ENCODE results near the gene ALDH1A1. TPM values are rescaled to one million over a fixed set of nuclear protein-coding genes. Genes with fewer than 3 reads are reported as not detected.

The ALDH1A1 gene
- polyA plus RNA-seq, 1 of the 3 experiments (the other 2 are of a cell fraction) = 0.03 TPM

DNA sequence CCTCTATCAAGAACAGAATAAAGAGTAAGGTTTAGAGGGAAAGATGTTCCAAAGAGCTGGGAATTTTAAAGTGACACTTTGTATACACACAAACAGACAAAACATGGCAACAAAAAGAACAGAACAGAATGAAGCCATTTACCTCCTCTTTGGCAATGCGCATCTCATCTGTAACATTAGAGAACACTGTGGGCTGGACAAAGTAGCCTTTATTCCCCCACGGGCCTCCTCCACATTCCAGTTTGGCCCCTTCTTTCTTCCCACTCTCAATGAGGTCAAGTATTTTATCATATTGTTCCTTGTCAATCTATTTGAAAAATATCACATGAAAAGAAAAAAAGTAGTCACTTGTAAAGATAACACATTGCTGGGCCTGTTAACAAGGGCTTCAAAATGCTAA is 41.0 kb downstream of the ALDH1A1 start:
- no peaks in the 10 kb centered on the region for H3K9me2 ChIP-seq
- H2AFZ ChIP-seq (ENCODE audit: low read depth) = no peak overlapping the region
- H4K20me1 ChIP-seq (ENCODE audit: insufficient read depth) = no peaks in the 10 kb centered on the region
- no peak overlapping the region for H3K27ac ChIP-seq (ENCODE audit: low read depth in 2 of 2, low read length in 1 of 2)
- H3K9me3 ChIP-seq = no peaks in the 10 kb centered on the region
- no peaks in the 10 kb centered on the region for H3F3A ChIP-seq (replicated peaks; ENCODE audit: insufficient read depth)
- H3K4me2 ChIP-seq = no peak overlapping the region
- POLR2A ChIA-PET = no interaction called here
- DNase-seq = no peak
- no peak overlapping the region for H3K4me3 ChIP-seq (ENCODE audit: low read depth in 2 of 2, low read length in 1 of 2)
- no peak overlapping the region for H3K9ac ChIP-seq
- no peaks in the 10 kb centered on the region for H3K36me3 ChIP-seq (replicated peaks in 1 of 2; ENCODE audit: control insufficient read depth in 1 of 2, insufficient read depth in 2 of 2, low read length in 1 of 2)
- H3K79me2 ChIP-seq (ENCODE audit: insufficient read depth) = no peaks in the 10 kb centered on the region
- 6% methylated on average over 2 of the region's 2 CpGs for WGBS (ENCODE audit: low lambda C conversion rate)
- CTCF ChIA-PET = interaction anchor here (0.6 kb wide), 1 partner anchor 39 kb away, joined by 3 read pairs; no protein-coding TSS in a partner anchor
- TF ChIP-seq FOSL2 (IDR thresholded peaks at IDR 0.05; ENCODE audit: borderline replicate concordance, low read depth) (no peak), RCOR1 (IDR thresholded peaks at IDR 0.05; ENCODE audit: low read length) (no peak), CHD2 (IDR thresholded peaks at IDR 0.05; ENCODE audit: low read length, partially characterized antibody) (no peak), EP300 (IDR thresholded peaks at IDR 0.05; ENCODE audit: borderline replicate concordance in 1 of 2, low read depth in 1 of 2, low read length in 1 of 2) (no peak), ELF1 (IDR thresholded peaks at IDR 0.05) (no peak), TAF1 (IDR thresholded peaks at IDR 0.05; ENCODE audit: borderline replicate concordance, low read depth, low read length) (no peak)
- TF ChIP-seq, protein P1, sequence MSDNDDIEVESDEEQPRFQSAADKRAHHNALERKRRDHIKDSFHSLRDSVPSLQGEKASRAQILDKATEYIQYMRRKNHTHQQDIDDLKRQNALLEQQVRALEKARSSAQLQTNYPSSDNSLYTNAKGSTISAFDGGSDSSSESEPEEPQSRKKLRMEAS (IDR thresholded peaks at IDR 0.05; ENCODE audit: low read depth) = no peak
- TF ChIP-seq, protein P2, sequence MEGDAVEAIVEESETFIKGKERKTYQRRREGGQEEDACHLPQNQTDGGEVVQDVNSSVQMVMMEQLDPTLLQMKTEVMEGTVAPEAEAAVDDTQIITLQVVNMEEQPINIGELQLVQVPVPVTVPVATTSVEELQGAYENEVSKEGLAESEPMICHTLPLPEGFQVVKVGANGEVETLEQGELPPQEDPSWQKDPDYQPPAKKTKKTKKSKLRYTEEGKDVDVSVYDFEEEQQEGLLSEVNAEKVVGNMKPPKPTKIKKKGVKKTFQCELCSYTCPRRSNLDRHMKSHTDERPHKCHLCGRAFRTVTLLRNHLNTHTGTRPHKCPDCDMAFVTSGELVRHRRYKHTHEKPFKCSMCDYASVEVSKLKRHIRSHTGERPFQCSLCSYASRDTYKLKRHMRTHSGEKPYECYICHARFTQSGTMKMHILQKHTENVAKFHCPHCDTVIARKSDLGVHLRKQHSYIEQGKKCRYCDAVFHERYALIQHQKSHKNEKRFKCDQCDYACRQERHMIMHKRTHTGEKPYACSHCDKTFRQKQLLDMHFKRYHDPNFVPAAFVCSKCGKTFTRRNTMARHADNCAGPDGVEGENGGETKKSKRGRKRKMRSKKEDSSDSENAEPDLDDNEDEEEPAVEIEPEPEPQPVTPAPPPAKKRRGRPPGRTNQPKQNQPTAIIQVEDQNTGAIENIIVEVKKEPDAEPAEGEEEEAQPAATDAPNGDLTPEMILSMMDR (IDR thresholded peaks at IDR 0.05) = no peak
- TF ChIP-seq, protein P3, sequence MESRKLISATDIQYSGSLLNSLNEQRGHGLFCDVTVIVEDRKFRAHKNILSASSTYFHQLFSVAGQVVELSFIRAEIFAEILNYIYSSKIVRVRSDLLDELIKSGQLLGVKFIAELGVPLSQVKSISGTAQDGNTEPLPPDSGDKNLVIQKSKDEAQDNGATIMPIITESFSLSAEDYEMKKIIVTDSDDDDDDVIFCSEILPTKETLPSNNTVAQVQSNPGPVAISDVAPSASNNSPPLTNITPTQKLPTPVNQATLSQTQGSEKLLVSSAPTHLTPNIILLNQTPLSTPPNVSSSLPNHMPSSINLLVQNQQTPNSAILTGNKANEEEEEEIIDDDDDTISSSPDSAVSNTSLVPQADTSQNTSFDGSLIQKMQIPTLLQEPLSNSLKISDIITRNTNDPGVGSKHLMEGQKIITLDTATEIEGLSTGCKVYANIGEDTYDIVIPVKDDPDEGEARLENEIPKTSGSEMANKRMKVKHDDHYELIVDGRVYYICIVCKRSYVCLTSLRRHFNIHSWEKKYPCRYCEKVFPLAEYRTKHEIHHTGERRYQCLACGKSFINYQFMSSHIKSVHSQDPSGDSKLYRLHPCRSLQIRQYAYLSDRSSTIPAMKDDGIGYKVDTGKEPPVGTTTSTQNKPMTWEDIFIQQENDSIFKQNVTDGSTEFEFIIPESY (IDR thresholded peaks at IDR 0.05; ENCODE audit: borderline replicate concordance, low read depth) = no peak
- TF ChIP-seq, protein P4, sequence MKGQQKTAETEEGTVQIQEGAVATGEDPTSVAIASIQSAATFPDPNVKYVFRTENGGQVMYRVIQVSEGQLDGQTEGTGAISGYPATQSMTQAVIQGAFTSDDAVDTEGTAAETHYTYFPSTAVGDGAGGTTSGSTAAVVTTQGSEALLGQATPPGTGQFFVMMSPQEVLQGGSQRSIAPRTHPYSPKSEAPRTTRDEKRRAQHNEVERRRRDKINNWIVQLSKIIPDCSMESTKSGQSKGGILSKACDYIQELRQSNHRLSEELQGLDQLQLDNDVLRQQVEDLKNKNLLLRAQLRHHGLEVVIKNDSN (IDR thresholded peaks at IDR 0.05; ENCODE audit: borderline replicate concordance, low read depth) = no peak
- peaks cover 6% of the 10 kb centered on the region for H3K27me3 ChIP-seq (ENCODE audit: insufficient read depth)
- no peaks in the 10 kb centered on the region for H3K4me1 ChIP-seq (ENCODE audit: control insufficient read depth in 1 of 2, insufficient read depth in 2 of 2, low read depth in 1 of 2, low read length in 1 of 2)

DNA sequence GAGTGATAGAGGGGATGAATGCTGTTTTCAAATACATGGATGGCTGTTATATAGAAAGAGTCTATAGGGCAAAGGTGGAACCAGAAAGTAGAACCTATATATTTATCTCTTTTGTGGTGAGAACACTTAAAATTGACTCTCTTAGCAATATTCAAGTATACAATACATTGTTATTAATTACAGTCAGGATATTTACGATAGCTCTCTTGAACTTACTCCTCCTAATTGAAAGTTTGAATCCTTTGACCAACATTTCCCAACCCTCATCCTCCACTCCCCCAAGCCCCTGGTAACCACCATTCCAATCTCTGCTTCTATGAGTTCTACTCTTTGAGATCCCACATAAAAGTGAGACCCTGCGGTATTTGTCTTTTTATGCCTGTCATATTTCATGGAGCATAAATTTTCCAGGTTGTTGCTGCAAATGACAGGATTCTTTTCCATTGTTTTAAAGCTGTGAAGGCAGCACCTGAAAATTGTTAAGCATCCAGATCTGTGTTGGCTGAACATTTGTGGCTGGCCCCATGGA is 41.5 kb downstream of the ALDH1A1 start:
- POLR2A ChIA-PET = no interaction called here
- H3K4me3 ChIP-seq (ENCODE audit: low read depth in 2 of 2, low read length in 1 of 2) = no peak overlapping the region
- no peak overlapping the region for H3K9ac ChIP-seq
- H3K9me2 ChIP-seq = no peaks in the 10 kb centered on the region
- no peaks in the 10 kb centered on the region for H3K4me1 ChIP-seq (ENCODE audit: control insufficient read depth in 1 of 2, insufficient read depth in 2 of 2, low read depth in 1 of 2, low read length in 1 of 2)
- H3K4me2 ChIP-seq = no peak overlapping the region
- H3K27me3 ChIP-seq (ENCODE audit: insufficient read depth) = peaks cover 6% of the 10 kb centered on the region
- H3K36me3 ChIP-seq (replicated peaks in 1 of 2; ENCODE audit: control insufficient read depth in 1 of 2, insufficient read depth in 2 of 2, low read length in 1 of 2) = no peaks in the 10 kb centered on the region
- CTCF ChIA-PET = interaction anchor here (0.6 kb wide), 1 partner anchor 39 kb away, joined by 3 read pairs; no protein-coding TSS in a partner anchor
- H4K20me1 ChIP-seq (ENCODE audit: insufficient read depth) = no peaks in the 10 kb centered on the region
- no peak overlapping the region for H2AFZ ChIP-seq (ENCODE audit: low read depth)
- no peak for DNase-seq
- no peaks in the 10 kb centered on the region for H3K9me3 ChIP-seq
- H3K27ac ChIP-seq (ENCODE audit: low read depth in 2 of 2, low read length in 1 of 2) = no peak overlapping the region
- 18% methylated on average over 2 of the region's 2 CpGs for WGBS (ENCODE audit: low lambda C conversion rate)
- TF ChIP-seq GABPA (IDR thresholded peaks at IDR 0.05; ENCODE audit: low read depth) = no peak
- TF ChIP-seq NRF1 (IDR thresholded peaks at IDR 0.05; ENCODE audit: low read depth, low read length) = no peak
- TF ChIP-seq, protein P5, sequence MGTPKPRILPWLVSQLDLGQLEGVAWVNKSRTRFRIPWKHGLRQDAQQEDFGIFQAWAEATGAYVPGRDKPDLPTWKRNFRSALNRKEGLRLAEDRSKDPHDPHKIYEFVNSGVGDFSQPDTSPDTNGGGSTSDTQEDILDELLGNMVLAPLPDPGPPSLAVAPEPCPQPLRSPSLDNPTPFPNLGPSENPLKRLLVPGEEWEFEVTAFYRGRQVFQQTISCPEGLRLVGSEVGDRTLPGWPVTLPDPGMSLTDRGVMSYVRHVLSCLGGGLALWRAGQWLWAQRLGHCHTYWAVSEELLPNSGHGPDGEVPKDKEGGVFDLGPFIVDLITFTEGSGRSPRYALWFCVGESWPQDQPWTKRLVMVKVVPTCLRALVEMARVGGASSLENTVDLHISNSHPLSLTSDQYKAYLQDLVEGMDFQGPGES (IDR thresholded peaks at IDR 0.05; ENCODE audit: low read depth, low read length) = no peak
- TF ChIP-seq RCOR1 (IDR thresholded peaks at IDR 0.05; ENCODE audit: low read length) = no peak
- TF ChIP-seq FOSL2 (IDR thresholded peaks at IDR 0.05; ENCODE audit: borderline replicate concordance, low read depth) = no peak
- H3K79me2 ChIP-seq (ENCODE audit: insufficient read depth) = no peaks in the 10 kb centered on the region
- H3F3A ChIP-seq (replicated peaks; ENCODE audit: insufficient read depth) = no peaks in the 10 kb centered on the region
